ENCODE measurements around the gene DNAJC7.
"Not testable (repeated sequence)": the region's sequence is repeated elsewhere in the genome, so short reads cannot be mapped to it uniquely, and the experiment has no call there.

The DNAJC7 gene

GRCh38 chr17:42025191-42025579, 7.9 kb upstream of the DNAJC7 start:
- no peak for DNase-seq (ENCODE audit: low spot score)
- TF ChIP-seq, protein P1, sequence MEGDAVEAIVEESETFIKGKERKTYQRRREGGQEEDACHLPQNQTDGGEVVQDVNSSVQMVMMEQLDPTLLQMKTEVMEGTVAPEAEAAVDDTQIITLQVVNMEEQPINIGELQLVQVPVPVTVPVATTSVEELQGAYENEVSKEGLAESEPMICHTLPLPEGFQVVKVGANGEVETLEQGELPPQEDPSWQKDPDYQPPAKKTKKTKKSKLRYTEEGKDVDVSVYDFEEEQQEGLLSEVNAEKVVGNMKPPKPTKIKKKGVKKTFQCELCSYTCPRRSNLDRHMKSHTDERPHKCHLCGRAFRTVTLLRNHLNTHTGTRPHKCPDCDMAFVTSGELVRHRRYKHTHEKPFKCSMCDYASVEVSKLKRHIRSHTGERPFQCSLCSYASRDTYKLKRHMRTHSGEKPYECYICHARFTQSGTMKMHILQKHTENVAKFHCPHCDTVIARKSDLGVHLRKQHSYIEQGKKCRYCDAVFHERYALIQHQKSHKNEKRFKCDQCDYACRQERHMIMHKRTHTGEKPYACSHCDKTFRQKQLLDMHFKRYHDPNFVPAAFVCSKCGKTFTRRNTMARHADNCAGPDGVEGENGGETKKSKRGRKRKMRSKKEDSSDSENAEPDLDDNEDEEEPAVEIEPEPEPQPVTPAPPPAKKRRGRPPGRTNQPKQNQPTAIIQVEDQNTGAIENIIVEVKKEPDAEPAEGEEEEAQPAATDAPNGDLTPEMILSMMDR (IDR thresholded peaks at IDR 0.05; ENCODE audit: borderline replicate concordance, control extremely low read depth, extremely low read depth, insufficient read depth, missing control alignments): no peak
- in situ Hi-C loops (cut with MboI; ENCODE audit: low sequenced_read_pairs, unreplicated experiment): loop anchor here (10.0 kb wide), 1 partner anchor 80 kb away; no protein-coding TSS in a partner anchor

GRCh38 chr17:42023524-42024349, 6.5 kb upstream of the DNAJC7 start:
- no peak for DNase-seq (ENCODE audit: low spot score)
- in situ Hi-C loops (cut with MboI; ENCODE audit: low sequenced_read_pairs, unreplicated experiment): loop anchor here (10.0 kb wide), 1 partner anchor 81 kb away; no protein-coding TSS in a partner anchor

DNA sequence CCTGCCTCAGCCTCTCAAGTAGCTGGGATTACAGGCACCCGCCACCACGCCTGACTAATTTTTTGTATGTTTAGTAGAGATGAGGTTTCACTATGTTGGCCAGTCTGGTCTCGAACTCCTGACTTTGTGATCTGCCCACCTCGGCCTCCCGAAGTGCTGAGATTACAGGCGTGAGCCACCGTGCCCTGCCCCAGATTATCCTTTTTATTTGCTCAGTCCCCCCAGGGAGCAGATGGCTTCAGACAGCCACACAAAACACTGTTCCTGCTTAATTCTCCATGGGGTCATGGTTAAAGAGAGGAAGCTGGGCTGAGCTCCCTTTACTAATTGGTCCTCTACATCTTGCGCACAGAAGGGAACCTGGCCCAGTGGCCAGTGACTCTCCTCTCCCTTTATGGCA, 3.6 kb upstream of the DNAJC7 start:
- in situ Hi-C loops (cut with MboI; ENCODE audit: low sequenced_read_pairs, unreplicated experiment): loop anchor here (10.0 kb wide), 1 partner anchor 84 kb away; no protein-coding TSS in a partner anchor
- not testable (repeated sequence) for DNase-seq (ENCODE audit: low spot score)

More at GRCh38 chr17:42023524-42024349, 6.5 kb upstream of the DNAJC7 start:
- TF ChIP-seq, protein P1 (IDR thresholded peaks at IDR 0.05; ENCODE audit: borderline replicate concordance, control extremely low read depth, extremely low read depth, insufficient read depth, missing control alignments): no peak

DNA sequence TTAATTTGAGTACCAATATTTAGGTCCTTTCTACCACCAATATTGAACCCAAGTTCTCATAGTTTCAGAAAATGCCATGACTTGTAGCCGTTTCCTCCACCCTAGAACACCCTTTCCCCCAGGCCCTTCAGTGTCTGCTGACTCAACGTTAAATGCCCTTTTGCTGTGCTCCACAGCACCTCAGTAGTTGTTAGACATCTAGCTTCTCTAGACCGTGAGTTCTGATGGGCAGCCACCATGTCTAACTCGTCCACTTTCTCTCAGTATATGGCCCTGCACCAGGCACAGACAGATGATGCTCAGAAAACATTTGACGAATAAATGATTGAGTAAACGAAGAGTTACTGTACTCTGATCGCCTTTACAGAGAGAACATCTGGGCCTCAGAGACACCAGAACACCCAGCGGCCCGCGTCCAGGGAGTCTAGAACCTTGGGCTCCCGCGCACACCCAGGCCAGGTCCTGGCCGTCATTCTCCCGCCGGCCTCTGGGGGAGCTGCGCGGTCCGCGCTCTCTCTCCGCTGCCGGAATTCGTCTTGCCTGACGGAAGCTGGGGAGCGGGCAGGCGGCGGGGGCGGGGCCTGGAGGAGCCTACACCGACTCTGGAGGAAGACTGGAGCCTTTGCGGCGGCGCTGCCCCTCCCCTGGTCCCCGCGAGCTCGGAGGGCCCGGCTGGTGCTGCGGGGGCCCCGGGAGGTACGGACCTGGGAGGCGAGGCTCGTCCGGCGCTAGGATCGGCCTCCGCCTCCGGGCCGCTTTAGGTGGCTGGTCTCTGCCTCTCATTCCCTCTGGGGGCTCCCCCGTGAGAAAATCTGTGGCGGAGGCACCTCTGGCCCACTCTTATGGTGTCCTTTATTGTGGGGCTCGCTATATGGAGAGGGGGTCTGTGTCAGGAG, 2.5 kb upstream of the DNAJC7 start, which contains the start of gene NKIRAS2:
Gene NKIRAS2, plus strand, starts transcription at position 582 of the 896 bp plus-strand sequence. CDS start 1,488 bp downstream, outside the sequence.
- DNase-seq (ENCODE audit: low spot score): peak; percentile 96
- in situ Hi-C loops (cut with MboI; ENCODE audit: low sequenced_read_pairs, unreplicated experiment): loop anchor here (10.0 kb wide), 1 partner anchor 85 kb away; no protein-coding TSS in a partner anchor
- TF ChIP-seq, protein P1 (IDR thresholded peaks at IDR 0.05; ENCODE audit: borderline replicate concordance, control extremely low read depth, extremely low read depth, insufficient read depth, missing control alignments): peak; percentile 95

DNA sequence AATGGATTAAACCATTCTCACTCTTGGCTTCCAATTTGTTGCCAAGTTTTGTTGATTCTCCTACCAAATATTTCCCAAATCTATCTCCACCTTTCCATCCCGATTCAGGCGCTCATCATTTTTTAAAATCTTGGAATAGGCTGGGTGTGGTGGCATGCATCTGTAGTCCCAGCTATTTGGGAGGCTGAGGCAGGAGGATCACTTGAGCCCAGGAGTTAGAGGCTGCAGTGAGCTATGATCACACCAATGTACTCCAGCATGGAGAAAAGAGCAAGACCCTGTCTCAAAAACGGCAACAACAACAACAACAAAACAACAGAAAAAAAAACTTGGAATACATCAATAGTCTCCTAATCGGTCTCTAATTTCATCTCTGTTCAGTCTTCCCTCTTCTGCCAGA, 1.7 kb upstream of the DNAJC7 start:
- DNase-seq (ENCODE audit: low spot score): no peak
- TF ChIP-seq, protein P1 (IDR thresholded peaks at IDR 0.05; ENCODE audit: borderline replicate concordance, control extremely low read depth, extremely low read depth, insufficient read depth, missing control alignments): no peak
- in situ Hi-C loops (cut with MboI; ENCODE audit: low sequenced_read_pairs, unreplicated experiment): no loop called here

- no peak for DNase-seq (ENCODE audit: low spot score)
- in situ Hi-C loops (cut with MboI; ENCODE audit: low sequenced_read_pairs, unreplicated experiment): no loop called here
- TF ChIP-seq, protein P1 (IDR thresholded peaks at IDR 0.05; ENCODE audit: borderline replicate concordance, control extremely low read depth, extremely low read depth, insufficient read depth, missing control alignments): no peak
Measured at GRCh38 chr17:42018339-42018738, 1.1 kb upstream of the DNAJC7 start.

Data from GM13976 (cell line).